AG04449 (cell line): ENCODE results near the gene TARDBP.

Experiments
- CTCF ChIA-PET: fragments of 350-600 bp; formaldehyde crosslinking; extraction: SDS; loops from one replicate; lab custom pipeline; 2021; ENCODE audit warnings: antibody characterized with exemption; lab: Yijun Ruan, JAX
- POLR2A ChIA-PET: fragments of 400-600, 350-600 bp; formaldehyde crosslinking; extraction: SDS; loops from one replicate; lab custom pipeline; 2020; ENCODE audit warnings: antibody characterized with exemption, inconsistent platforms; lab: Yijun Ruan, JAX
- DNase-seq: peaks from one replicate; pipeline ENCODE4 v3.0.0-alpha.2; 2010; ENCODE audit warnings: low read depth, low spot score
- H3K4me3 ChIP-seq: 2 replicates; pipeline ENCODE4 v1.5.1; 2011; ENCODE audit warnings: low read depth, mild to moderate bottlenecking, control low read depth, low read length
- TF ChIP-seq, protein P1 (sequence below): IDR thresholded peaks from one replicate; pipeline ENCODE4 v1.5.1; 2011; ENCODE audit warnings: mild to moderate bottlenecking, moderate library complexity, low read length, control low read depth, inconsistent platforms; ENCODE audit not compliant: insufficient read depth; ENCODE audit errors: missing control alignments

TARDBP gene

DNA sequence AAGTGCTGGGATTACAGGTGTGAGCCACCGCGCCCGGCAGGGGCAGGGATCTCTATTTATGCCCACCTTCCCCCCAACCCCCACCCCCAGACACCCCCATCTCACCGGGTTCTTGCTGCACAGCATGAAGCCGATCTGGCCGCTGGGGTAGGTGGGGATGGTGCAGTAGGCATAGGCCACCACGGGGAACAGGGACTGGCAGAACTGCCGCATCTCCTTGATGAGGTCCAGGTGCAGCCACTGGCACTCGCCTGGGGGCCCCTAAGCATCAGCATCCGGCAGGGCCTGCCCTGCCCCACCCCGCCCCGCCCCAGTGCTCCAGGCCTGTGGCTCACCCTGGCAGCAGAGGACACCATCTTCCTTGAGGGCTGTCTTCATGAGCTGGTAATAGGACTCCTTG is 43.2 kb downstream of the TARDBP start:
- ChIA-PET CTCF (interaction anchor here (13.9 kb wide), 1 partner anchor 17 kb away, joined by 161 read pairs; no protein-coding TSS in a partner anchor), POLR2A (no interaction called here)
- TF ChIP-seq, protein P1, sequence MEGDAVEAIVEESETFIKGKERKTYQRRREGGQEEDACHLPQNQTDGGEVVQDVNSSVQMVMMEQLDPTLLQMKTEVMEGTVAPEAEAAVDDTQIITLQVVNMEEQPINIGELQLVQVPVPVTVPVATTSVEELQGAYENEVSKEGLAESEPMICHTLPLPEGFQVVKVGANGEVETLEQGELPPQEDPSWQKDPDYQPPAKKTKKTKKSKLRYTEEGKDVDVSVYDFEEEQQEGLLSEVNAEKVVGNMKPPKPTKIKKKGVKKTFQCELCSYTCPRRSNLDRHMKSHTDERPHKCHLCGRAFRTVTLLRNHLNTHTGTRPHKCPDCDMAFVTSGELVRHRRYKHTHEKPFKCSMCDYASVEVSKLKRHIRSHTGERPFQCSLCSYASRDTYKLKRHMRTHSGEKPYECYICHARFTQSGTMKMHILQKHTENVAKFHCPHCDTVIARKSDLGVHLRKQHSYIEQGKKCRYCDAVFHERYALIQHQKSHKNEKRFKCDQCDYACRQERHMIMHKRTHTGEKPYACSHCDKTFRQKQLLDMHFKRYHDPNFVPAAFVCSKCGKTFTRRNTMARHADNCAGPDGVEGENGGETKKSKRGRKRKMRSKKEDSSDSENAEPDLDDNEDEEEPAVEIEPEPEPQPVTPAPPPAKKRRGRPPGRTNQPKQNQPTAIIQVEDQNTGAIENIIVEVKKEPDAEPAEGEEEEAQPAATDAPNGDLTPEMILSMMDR: no peak
- no peak for DNase-seq
- H3K4me3 ChIP-seq: no peak overlapping the region

DNA sequence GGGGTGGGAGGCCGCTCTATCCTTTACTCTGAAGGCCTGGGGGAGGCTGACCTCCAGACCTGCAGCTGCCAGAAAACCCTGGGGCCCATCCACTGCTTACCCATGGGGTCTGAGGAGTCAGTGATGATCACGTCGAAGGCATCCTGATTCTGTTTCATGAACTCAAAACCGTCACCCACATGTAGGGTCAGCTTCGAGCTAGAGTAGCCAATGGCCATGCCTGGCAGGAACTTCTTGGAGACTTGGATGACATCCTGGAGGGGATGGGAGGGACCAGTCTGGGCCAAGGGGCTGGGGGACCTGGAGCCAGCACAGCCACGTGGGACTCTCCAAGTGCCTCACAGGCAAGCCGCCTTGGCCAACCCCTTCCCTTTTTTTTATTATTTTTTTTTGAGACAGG is 44.0 kb downstream of the TARDBP start:
- ChIA-PET CTCF (interaction anchor here (13.9 kb wide), 1 partner anchor 18 kb away, joined by 161 read pairs; no protein-coding TSS in a partner anchor), POLR2A (no interaction called here)
- H3K4me3 ChIP-seq: no peak overlapping the region
- DNase-seq: no peak
- TF ChIP-seq, protein P1: no peak

DNA sequence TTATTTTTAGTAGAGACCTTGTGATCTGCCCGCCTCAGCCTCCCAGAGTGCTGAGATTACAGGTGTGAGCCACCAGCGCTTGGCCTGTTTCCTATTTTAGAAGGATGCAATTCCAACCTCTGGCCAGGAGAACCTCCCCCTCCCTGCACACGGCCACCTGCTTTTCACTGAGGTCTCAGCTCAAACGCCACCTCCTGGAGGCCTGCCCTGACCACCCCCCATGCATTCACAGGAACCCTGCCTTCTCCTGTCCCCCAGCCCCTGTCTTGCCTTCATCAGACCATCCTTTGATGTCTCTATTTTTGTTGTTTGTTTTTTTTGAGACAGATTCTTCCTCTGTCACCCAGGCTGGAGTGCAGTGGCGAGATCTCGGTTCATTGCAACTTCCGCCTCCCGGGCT is 45.0 kb downstream of the TARDBP start:
- POLR2A ChIA-PET: no interaction called here
- TF ChIP-seq, protein P1: no peak
- no peak for DNase-seq
- H3K4me3 ChIP-seq: no peak overlapping the region; the same call in 1 of the 2 replicates
- CTCF ChIA-PET: interaction anchor here (13.9 kb wide), 1 partner anchor 19 kb away, joined by 161 read pairs; no protein-coding TSS in a partner anchor

DNA sequence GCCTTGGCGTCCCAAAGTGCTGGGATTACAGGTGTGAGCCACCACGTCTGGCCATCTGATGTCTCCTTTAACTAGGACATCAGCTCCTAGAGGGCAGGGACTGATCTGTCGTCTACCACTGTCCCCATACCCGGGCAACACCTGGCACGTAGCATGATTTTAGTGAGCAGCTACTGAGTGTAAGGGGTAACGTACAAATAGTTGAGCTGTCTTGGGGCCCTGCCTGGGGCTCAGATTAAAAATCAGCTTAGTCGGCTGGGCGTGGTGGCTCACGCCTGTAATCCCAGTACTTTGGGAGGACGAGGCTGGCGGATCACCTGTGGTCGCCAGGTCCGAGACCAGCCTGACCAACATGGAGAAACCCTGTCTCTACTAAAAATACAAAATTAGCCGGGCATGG is 45.6 kb downstream of the TARDBP start:
- DNase-seq: no peak
- ChIA-PET POLR2A (interaction anchor here (0.9 kb wide), 1 partner anchor 8 kb away, joined by 4 read pairs; no protein-coding TSS in a partner anchor), CTCF (interaction anchor here (13.9 kb wide), 1 partner anchor 20 kb away, joined by 161 read pairs; no protein-coding TSS in a partner anchor)
- no peak overlapping the region; the same call in 1 of the 2 replicates for H3K4me3 ChIP-seq
- TF ChIP-seq, protein P1: no peak

DNA sequence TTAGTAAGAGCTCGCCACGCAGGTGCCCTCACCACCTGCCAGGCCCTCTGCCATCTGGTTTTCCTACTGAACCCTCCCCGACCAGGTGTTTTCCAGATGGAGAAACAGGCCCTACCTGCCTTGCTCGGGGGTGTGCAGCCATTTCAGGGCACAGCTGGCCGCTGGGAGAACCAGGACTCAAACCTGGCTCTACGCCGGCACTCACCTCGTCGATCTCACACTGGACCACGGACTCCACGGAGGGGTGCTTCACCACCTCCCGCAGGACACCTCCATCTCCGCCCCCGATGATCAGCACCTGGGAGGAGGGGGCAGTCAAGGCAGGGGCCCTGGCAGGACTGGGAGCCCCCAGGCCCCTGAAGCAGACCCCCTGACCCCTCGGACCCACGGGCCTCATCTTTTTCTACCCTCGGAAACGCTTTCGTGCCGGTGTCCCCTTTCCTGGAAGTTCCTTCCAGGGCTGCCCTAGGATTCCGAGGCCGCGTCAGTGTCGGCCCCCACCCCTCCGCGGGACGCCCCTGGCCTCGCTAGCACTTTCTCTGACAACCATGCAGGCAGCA is 46.2 kb downstream of the TARDBP start:
- CTCF ChIA-PET: interaction anchor here (13.9 kb wide), 1 partner anchor 20 kb away, joined by 161 read pairs; no protein-coding TSS in a partner anchor
- DNase-seq: no peak

More for the DNA sequence above, 46.2 kb downstream of the TARDBP start:
- TF ChIP-seq, protein P1: no peak
- H3K4me3 ChIP-seq: peak overlapping the region; percentile 86
- POLR2A ChIA-PET: interaction anchor here (0.9 kb wide), 1 partner anchor 9 kb away, joined by 4 read pairs; no protein-coding TSS in a partner anchor
